Erythroblast (primary cell): ENCODE measurements around the gene KLRK1.
"Not testable (repeated sequence)": the region's sequence is repeated elsewhere in the genome, so short reads cannot be mapped to it uniquely, and the experiment has no call there.

Experiments used
- DNase-seq, 2 experiments: peaks; one replicate each; lab custom pipeline; 2025; lab: John Stamatoyannopoulos, UW
- GATA1 ChIP-seq: IDR thresholded peaks from 2 replicates; pipeline ENCODE4 v1.6.1; 2011; ENCODE audit warnings: low read depth, mild to moderate bottlenecking, control low read depth, low read length, moderate library complexity
- POLR2A ChIP-seq: IDR thresholded peaks from 2 replicates; pipeline ENCODE4 v1.6.1; 2011; ENCODE audit warnings: mild to moderate bottlenecking, low read length

KLRK1 gene

DNA sequence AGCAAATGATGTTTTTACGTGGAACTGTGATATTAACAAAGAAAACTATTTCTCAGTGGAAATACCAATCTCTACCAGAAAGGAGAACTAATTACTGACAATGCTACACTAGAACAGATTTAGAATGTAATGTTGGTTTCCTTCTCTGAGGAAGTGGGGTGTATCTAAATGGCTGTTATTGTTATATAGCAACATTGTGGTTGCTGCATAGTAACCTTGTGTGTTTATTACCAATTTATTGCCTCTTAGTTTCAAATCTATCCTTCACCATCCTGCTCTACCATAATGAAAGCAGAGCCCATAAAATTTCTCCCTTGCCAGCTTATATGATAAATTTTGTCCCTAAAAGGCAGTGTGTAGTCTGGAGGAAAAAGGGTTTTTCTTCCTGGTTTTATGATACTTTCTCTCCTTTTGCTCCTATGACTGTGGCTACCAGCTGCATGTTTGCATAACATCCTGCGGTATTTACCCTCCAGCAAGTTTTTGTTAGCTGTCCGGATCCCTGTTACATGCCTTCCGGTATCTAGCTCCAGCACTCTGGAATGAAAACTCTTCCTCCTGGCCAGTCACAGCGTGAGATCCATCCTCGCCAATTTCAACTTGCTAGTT is 5.7 kb upstream of the KLRK1 start:
- no peak for TF ChIP-seq GATA1
- no peak for TF ChIP-seq POLR2A
- DNase-seq = no peak

DNA sequence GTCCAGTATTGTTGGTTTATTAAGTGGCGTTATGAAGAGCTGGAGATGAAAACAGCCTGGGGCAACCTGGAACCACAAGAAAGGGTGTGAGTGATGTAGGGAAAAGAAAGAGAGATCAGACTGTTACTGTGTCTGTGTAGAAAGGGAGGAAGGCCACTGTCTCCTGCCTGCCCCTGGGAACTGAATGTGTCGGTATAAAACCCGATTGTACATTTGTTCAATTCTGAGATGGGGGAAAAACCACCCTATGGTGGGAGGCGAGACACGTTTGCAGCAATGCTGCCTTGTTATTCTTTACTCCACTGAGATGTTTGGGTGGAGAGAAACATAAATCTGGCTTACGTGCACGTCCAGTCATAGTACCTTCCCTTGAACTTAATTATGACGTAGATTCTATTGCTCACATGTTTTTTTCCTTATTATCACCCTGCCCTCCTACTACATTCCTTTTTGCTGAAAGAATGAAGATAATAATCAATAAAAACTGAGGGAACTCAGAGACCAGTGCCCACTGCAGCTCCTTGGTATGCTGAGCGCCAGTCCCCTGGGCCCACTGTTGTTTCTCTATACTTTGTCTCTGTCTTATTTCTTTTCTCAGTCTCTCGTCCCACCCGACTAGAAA is 4.8 kb upstream of the KLRK1 start:
- not testable (repeated sequence) for DNase-seq

DNA sequence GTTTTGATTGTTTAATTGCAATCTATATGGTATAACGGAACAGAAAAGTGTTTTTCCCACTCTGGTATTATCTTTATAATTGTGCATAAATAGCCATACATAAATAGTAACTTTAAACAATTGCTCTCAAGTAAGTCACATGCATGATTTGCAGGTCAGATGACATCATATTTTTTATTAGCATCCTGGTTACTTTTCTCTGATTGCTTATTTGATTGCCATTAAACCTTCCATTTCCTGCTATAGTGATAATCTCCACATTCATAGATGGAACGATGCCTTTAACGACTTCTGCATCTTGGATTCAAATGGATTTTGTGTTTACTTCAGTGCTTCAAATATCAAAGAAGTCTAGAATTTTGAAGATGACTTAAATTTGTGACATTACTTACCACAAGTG is 3.5 kb upstream of the KLRK1 start:
- TF ChIP-seq GATA1 (no peak), POLR2A (no peak)
- no peak for DNase-seq

DNA sequence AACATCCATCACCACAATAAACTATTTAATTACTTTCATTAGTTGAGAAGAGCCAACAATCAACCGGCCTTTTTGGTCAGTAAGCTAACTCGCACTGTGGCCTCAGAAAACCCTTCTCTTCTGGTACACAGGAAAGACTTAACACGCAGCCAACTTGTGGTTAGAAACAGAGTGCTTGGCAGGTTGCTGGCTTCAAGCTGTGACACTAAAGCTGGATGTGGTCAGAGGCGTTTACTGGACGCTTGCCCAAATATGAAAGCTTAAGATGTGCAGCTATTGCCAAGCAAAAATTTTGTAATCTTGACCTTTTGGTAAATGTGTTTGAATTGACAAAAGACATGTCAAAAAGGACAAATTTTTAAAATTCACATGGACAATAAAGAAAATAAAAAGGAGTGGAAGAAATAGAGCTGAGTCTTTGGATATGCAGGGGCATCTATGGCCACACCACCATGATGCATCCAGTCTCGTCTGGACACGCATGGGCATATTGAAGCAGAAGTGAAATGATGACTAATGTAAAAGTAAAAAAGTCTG is 2.6 kb upstream of the KLRK1 start:
- TF ChIP-seq POLR2A (no peak), GATA1 (no peak)
- peak in 1 of 2 experiments; percentile 6 for DNase-seq

DNA sequence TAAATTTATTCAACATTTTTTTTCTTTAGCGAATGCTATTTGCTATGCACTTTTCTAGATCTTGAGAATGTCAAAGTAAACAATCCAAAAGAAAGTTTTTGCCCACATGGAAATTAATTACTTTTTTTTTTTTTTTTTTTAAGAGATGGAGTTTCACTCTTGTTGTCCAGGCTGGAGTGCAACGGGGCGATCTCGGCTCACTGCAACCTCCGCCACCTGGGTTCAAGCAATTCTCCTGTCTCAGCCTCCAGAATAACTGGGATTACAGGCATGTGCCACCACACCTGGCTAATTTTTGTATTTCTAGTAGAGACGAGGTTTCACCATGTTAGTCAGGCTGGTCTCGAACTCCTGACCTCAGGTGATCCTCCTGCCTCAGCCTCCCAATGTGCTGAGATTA is 1.1 kb upstream of the KLRK1 start:
- not testable (repeated sequence) for DNase-seq

DNA sequence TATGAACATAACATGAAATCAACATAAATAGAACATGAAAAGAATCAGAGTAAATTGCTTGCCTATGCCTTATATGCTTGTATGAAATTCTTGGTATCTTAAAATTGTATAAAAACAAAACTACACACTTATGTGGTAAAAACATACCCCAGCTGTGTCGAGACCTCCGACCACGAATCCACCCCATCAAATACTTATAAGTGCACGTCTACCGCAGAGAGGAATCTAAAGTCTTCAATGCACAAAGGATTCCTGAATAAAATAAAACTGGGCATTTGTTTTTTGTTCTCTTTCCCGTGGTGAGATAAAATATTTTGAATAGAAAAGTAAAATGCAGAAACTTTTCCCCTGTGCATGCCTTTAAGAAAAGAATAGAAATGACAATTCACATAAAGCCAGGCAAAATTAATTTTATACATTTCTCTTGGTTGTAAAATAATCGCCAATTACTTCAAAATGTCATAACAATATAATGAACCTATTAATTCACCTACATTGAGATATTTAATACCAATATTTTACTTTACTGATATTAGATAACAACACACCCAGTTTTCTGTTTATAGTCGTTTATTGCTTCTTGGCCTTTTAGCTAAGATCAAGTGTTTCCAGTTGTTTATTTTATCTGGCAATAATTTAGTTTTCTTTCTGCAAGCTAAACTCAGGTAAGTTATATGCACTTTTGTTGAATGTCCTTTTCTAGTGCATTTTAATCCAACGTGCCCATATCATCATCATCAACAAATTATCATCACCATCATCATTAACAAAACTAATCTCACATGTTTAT is 1.0 kb downstream of the KLRK1 start:
- no peak for TF ChIP-seq GATA1
- no peak for TF ChIP-seq POLR2A
- DNase-seq = no peak

DNA sequence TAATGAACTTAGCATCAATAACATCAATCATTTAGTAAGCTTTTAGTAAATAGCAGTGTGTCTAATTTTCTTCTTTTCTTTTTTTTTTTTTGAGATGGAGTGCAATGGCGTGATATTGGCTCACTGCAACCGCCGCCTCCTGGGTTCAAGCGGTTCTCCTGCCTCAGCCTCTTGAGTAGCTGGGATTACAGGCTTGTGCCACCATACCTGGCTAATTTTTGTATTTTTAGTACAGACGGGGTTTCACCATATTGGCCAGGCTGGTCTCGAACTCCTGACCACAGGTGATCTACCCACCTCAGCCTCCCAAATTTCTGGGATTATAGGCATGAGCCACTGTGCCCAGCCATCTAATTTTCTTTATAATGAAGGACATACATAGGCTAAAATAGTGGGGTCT is 2.3 kb downstream of the KLRK1 start:
- DNase-seq = not testable (repeated sequence)

DNA sequence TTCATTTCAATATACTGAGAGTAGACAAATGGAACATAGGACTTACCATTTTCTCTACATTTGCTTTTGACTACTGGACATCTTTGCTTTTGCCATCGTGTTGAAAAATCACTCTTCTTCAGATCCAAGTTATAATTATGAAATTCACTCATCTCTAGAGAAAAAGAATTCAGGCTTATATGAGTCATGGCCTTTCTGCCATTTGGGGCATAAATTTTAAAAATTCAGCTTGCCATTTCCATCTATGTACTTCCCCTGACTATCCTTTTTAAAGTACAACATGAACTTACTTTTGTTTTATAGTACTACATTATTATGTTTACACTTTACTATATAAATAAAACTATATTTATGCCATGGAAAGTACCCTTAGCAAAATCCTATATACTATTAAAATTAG is 3.0 kb downstream of the KLRK1 start:
- DNase-seq = no peak
- no peak for TF ChIP-seq POLR2A
- no peak for TF ChIP-seq GATA1

DNA sequence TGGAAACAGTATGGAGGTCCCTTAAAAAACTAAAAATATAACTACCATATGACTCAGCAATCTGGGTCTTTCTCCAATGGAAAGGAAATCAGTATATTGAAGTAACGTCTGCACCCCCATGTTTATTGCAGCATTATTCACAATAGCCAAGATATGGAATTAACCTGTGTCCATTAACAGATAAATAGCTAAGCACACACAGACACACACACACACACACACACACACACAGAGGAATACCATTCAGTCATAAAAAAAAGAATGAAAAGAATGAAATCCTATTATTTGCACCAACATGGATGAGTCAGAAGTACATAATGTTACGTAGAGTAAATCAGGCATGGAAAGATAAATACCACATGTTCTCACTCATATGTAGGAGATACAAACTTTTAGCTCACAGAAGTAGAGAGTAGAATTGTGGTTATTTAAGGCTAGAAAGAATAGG is 4.7 kb downstream of the KLRK1 start:
- TF ChIP-seq POLR2A (no peak), GATA1 (no peak)
- DNase-seq = no peak

DNA sequence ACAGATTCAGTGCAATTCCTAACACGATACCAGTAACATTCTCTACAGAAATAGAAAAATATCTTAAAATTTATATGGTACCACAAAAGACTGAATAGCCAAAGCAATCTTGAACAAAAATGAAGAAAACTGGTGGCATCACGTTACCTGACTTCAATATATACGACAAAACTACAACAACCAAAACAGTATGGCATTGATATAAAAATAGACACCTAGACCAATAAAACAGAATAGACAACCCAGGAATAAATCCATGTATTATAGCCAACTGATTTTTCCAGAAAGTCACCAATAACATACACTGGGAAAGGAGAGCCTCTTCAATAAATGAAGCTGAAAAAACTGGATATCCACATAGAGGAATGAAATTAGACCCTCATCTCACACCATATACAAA is 5.7 kb downstream of the KLRK1 start:
- no peak for TF ChIP-seq POLR2A
- no peak for TF ChIP-seq GATA1

DNA sequence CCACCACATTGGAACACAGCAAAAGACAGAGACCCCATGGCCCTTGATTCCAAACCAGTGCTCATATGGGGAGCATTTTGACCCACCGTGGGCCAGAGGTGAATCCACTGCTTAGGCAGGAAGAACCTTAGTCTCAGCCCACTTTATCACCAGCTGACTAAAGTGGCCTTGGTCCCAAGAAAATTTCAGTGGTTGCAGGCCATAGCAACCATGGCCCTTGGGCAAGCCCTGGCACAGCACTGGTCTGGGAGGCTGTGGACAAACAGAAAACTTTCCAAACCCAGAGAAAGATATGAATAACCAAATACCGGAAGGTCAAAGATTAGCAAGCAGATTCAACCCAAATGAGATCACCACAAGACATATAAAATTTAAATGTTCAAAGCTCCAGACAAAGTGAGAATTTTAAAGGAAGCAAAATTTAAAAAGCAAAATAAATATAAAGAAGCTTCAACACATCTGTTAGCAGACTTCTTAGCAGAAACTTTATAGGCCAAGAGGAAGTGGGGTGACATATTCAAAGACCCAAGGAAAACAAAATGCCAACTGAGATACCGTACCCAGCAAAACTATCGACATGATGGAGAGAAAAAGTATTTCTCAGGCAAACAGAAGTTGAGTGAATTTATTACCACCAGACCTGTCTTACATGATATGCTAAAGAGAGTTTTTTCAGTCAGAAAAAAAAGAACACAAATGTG is 7.8 kb downstream of the KLRK1 start:
- DNase-seq = no peak
- TF ChIP-seq GATA1 (no peak), POLR2A (no peak)

More for the DNA sequence above, 5.7 kb downstream of the KLRK1 start:
- no peak for DNase-seq

DNA sequence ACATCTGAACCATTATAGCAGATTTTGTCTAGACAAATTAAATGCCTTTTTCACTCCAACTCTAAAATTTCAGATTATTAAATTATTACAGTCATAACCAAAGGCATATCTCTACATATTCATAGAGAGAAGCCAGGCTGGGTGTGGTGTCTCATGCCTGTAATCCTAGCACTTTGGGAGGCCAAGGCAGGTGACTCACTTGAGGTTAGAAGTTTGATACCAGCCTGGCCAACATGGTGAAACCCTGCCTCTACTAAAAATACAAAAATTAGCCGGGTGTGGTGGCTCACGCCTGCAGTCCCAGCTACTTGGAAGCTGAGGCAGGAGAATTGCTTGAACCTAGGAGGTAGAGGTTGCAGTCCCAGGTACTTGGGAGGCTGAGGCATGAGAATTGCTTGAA is 11.1 kb downstream of the KLRK1 start:
- DNase-seq = not testable (repeated sequence)

DNA sequence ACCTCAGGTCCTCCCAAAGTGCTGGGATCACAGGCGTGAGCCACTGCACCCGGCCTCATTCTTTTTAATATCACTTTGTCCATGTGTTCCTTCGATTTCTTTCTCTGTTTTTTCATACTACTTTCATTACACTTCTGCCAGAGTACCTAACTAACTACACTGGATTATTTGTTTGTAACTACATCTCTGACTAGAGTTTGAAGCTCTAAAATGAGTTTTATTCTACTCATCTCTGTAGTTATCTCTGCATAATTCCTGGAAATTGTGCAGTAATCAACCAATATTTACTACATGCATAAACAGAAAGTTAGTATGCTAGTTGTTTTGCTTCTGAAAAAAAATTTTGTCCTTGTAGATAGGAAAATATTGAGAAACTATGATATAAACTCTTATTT is 15.2 kb downstream of the KLRK1 start:
- TF ChIP-seq GATA1 = no peak
- TF ChIP-seq POLR2A = no peak
- DNase-seq = no peak

DNA sequence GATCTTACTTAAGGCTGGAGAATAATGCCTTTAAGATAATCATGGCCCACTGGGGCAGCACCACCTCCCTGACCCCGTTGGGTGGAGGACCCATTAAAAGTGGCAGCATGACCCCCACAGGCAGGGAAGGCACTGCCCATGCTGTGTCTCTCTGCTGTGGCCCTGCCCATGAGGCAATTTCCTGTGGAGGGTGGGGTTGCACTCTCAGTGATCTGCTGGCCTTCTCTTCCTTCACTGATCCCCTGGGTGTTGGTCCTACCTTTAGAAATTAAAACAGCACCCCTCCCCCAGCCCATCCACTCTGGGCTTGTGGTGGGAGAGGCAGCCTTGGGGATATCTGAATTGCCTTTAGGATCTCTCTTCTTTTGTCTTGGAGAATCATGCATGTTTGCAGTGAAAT is 17.3 kb downstream of the KLRK1 start:
- TF ChIP-seq POLR2A = no peak
- no peak for TF ChIP-seq GATA1
- DNase-seq = no peak

DNA sequence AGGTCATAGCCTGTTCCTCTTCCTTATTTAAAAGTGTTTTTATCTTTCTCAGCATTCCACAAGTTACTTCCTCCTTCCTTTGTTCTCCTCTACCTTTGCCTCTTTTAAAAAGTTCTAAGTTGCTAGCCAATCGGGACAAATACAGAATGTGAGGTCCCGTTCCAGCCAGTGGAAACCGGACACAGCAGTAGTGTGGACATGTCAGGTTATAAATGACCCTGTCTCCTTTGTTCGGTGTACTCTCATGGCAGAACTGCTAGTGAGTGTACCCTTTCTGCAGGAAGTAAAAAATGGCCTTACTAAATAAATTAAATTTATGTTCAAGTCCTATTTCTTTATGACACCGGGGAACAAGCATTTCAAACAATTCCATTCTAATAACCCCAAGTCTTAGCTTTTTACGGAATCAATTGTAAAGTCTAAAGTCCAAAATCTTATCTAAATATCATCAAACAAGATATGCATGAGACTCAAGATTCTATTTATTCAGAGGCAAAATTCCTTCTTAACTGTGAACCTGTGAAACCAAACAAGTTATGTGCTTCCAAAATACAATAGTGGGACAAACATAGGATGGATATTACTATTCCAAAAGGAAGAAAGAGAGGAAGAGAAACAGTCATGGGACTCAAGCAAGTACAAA is 17.8 kb downstream of the KLRK1 start:
- DNase-seq = not testable (repeated sequence)
